HG03196 (cell line): ENCODE data around the gene TCF12.
"Not testable (repeated sequence)": the region's sequence is repeated elsewhere in the genome, so short reads cannot be mapped to it uniquely, and the experiment has no call there.

ENCODE experiments used
- ATAC-seq: cut with Tn5 transposase; IDR thresholded peaks from one replicate; pipeline ENCODE4 v1.9.1; 2021; ENCODE audit not compliant: unreplicated experiment

TCF12 gene

DNA sequence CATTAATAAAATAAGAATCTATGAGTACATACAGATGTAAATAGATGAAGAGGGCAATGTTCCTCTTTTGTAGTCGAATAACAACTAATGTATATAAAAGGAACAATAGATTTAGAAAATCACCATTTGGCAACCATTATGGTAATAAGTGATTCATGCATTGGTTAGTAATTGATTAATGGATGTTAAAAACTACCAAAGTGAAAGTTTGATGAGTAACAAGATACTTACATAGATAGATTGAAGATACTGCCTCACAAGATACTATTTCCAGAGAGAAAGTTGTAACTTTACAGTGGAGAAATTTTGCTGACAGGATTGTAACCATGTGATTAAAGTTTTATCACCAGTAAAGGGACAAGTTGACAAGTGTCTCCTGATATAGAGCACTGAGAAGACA is 55.0 kb downstream of the TCF12 start:
- no peak for ATAC-seq

DNA sequence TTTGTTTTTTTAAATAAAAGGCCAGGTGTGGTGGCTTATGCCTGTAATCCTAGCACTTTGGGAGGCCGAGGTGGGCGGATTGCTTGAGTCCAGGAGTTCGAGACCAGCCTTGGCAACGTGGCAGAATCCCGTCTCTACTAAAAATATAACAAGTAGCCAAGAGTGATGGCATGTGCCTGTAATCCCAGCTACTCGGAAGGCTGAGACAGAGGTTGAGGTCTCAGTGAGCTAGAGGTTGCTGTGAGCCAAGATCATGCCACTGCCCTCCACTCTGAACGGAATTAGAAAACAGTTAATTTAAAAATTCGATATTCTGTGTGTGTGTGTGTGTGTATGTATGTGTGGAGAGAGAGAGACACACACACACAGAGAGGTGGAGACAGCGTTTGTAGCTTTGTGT is 58.8 kb downstream of the TCF12 start:
- ATAC-seq, result no peak

DNA sequence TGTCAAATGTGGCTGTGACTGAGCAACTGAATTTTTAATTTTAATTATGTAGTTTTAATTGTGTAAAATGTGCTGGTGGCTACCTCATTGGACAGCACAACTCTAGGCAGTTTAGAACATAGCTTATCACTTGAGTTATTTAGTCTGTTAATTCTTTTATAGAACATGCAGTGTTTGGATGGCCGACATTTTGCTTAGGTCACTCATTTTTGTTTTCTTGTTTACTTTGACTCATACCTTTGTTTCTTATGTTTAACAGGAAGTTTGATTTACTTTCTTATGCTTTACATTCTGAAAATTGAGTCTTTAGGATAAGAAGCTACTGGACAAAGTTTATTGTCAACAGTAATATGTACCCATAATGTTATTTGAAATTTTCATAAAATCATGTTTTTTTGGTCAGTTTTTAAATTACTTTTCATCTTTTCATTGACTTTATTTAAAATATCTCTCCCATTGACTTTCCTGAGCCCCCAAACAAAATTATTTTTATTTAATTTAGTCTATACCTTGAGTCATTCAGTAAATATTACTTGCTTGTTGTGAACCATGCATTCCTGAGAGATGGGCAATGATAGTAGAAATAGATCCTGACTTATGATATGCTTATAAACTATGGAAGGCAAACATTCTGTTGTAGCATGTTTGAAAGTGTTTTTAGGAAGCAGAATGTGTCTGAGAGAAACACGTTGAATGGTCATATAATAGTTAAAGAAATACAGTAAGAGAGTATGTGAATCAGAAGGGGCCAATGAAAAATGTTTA is 60.6 kb downstream of the TCF12 start:
- no peak for ATAC-seq

DNA sequence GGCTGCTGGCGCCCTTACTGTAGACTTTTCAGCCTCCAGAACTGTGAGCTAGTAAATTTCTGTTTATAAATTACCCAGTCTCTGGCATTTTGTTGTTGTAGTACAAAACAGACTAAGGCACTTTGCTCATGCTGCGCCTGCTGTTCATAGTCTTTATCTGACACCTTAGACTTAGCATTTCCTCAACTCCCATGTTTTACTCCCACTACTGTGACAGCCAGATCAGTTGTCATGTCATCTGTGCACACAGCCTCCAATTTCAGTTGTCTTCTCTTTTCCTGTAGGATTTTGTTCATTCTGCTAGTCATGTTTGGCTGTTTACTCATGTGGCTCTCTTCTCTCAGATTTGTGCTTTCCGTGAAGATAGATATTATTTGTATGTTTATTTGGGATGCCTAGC is 62.0 kb downstream of the TCF12 start:
- no peak for ATAC-seq

DNA sequence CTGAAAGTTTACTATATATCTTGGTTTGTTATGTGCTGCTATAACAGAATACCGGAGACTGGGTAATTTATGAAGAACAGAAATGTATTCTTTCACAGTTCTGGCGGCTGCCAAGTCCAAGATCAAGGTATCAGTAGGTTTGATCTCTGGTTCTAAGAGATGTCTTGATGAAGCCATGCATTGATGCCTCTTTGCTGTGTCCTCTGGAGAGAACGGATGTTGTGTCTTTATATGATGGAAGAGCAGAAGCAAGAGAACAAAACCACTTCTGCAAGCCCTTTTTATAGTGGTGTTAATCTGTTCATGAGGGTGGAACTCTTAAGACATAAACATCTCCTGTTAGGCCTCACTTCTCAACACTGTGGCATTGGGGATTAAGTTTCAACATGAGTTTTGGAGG is 62.7 kb downstream of the TCF12 start:
- ATAC-seq, result no peak

DNA sequence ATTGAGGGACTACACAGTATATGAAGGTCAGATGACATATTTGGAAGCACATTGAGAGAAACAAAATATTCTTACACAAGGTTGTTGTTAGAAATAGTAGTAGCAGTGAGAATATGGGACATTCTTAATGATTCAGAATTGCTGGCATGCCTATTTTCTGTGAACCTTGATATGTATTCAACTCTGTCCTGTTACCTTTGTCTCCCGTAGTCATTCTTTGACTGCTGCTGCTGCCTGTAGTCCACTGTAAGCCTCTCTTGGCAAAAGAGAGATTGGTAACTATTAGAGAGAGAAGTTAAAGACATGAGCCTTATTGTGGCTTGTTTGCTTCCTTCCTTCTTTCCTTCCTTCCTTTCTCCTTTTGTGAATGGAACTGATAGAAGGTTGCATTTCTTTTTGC is 64.5 kb downstream of the TCF12 start:
- no peak for ATAC-seq

DNA sequence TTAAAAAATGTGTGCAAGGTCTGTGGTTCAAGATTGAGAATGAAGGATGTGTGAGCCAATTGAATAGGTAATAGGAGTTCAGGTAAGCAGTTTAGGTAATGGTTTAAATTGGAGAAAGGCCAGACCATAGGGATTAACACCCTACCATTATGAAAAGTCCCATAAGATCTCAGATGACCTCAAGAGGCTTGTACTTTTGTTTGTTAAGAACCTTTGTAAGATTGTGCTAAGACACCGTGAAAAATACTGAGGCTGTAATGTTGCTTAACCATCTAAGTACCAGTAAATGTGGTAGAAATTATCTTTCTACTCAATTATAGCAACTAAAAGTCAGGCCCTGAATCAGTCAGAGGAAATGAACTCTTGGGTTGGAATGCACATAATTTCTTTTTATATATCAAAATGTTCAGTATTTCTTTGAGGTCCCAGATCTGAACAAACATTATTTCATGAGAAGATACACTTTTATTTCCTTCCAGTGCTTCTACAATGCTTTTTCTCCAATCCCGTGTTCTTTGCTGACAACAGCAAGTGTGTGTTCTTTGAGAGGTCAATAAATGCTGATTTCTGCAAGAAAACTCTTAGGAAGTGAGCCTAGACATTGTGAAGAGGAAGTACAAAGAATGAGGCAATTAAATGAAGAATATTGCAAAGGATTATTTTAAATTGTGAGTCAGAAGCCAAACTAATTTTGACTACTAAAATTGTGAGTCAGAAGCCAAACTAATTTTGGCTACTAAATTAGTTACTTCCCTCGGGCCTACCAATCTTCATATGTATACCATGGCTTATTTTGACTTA is 66.4 kb downstream of the TCF12 start:
- ATAC-seq, result no peak

DNA sequence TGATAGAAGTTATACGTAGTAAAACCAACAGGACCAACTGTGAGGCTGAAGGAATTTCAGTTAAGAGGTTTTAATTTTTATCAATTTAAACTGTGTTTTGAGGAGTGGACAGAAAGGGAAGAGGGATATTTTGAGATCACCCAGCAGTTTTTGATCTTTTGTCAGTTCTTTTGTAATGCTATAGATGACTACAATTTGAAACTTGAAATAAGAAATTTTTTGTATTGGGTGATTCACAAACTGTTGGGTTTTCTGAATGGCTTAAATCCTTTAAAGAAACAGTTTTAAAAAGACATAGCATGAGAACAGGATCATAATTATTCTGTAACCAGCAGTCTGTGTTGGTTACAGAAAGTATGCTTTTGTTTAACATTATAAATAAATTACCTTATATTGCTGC is 67.4 kb downstream of the TCF12 start:
- no peak for ATAC-seq

DNA sequence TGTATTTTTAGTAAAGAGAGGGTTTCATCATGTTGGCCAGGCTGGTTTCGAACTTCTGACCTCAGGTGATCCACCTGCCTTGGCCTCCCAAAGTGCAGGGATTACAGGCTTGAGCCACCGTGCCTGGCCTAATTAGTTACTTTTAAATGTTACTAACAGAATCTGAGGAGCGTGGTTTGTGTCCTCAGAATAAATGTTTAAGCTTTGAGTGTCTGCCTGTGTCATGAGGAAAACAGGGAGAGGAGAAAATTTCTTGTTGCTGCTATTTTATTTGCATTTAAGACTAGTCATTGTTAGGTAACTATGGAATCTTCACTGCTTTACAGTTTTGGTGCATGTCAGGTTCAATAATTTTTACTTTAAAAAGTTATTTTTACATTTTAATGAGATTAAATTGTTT is 68.8 kb downstream of the TCF12 start:
- ATAC-seq, result no peak

DNA sequence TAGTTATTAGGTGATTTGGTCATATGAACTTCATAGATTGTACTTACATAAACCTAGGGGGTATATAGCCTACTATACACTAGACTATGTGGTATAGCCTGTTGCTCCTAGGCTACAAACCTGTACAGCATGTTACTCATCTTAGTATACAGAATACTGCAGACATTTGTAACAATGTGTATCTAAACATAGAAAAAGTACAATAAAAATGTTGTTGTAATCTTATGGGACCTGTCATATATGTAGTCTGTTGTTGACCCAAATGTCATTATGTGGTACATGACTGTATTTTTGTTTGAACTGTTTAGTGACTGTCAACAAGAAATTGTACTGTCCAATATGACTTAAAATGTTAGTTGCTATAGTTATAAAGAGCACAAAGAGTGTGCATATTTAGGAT is 69.8 kb downstream of the TCF12 start:
- ATAC-seq, result no peak

DNA sequence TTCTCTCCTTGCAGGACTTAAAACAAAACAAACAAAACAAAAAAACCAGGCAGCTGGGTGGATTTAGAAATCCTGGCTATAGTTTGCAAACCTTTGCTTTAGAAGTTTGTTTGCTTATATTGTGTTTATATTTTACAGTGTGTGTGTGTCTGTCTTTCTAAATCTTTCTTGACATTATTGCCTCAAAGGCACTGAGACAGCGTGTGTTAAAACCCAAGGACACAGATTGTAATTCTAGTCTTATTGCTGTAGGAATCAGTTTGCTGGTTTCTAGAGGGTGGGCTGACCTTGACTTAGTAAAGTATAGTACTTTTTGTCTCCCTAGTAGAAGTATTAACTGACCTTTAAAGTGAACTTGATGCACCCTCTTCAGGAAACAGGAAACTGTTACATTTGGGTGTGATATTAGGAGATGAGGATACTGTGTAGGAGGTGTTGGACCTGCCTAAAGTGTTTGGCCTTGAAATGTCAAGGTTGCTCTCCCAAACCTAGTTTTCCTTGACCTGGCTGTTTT is 71.0 kb downstream of the TCF12 start:
- ATAC-seq, result no peak

DNA sequence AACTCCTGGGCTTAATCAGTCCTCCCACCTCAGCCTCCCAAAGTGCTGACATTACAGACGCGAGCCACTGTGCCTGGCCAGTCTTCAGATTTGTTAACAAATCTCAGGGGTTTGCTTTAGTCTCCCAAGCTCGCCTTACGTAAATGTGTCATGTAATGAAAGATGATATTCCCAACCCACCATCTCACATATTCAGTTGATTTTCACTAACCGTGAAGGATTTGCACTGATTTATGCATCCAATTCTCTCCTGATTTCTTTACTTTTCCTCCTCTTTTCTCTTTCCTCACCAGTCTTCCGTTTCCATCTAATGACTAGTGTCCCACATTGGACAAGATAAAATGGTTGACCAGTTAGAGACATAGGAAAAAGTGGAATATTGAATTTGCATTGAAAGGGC is 72.6 kb downstream of the TCF12 start:
- ATAC-seq, result no peak

DNA sequence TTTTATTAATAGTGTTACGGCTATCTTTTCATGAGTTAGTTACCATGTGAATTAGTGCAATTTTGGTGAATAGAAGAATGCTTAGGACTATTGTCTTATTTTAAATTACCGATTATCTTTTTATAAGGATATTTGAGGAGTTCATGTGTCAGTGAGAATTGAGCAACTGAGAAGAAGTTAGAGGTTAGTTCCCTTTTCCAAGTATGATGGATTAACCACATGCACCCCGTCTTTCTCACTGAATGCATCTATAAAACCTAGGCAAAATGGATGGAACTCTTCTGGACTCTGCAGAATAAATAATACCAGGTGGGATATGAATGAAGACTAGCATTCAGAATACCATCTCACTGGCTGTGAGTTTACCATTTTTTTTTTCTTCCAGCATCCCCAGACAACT is 74.3 kb downstream of the TCF12 start:
- no peak for ATAC-seq

DNA sequence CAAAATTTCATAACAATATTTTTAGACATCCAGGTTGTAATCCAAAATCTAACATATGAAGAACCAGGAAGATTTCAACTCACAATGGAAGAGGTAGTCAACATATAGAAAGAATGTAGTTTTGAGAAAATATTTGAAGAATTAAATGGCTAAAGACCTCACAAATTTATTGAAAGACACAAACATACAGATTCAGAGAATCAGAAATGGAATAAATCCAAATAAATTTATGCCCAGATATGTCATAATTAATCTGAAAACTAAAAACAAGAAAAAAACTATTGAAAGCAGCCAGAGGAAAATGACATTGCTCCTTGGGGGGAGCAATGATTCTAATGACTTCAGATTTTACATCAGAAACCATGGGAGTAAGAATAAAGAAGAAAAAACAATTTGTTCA is 75.8 kb downstream of the TCF12 start:
- no peak for ATAC-seq

DNA sequence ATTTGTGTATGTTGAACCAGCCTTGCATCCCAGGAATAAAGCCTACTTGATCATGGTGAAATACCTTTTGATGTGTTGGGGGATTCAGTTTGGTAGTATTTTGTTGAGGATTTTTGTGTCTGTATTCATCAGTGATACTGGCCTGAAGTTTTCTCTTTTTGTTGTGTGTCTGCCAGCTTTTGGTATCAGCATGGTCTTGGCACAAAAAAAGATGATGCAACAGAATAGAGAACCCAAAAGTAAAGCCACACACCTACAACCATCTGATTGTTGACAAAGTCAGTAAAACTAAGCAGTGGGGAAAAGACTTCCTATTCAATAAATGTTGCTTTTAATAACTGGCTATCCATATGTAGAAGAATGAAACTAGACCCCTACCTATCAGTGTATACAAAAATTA is 77.6 kb downstream of the TCF12 start:
- no peak for ATAC-seq

DNA sequence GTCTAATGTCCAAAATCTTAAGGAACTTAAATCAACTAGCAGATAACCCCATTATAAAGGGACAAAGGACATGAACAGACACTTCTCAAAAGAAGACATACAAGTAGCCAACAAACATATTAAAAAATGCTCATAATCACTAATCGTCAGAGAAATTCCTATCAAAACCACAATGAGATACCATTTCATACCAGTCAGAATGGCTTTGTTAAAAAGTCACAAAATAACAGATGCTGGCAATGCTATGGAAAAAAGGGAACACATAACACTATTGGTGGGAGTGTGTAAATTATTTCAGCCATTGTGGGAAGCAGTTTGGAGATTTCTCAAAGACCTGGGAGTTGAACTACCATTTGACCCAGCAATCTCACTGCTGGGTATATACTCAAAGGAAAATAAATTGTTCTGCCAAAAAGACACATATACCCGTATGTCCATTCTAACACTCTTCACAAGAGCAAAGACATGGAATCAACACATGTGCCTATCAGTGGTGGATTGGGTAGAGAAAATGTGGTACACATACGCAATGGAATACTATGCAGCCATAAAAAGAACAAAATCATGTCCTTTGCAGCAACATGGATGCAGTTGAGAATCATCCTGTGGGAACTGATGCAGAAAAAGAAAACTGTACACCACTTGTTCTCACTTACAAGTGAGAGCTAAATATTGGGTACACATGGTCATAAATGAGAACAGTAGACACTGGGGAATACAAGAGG is 78.5 kb downstream of the TCF12 start:
- ATAC-seq, result no peak

DNA sequence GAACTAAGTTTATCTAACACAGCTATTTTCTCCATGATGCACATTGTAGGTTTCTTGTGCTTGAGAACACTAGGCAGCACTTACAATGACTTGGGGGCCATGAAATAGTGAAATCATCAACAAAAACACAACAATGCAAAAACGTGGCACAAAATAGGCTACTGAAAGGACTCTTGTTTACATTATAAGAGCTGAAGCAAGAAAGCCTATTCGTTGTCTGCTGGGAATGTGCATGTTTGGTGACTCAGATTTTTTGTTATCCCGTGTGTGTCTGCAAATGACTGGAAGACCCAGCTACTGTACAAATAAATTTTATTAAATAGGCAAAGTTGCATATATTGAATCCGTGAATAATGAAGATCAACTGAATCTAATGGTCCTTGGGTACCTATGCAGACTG is 85.0 kb downstream of the TCF12 start:
- no peak for ATAC-seq

DNA sequence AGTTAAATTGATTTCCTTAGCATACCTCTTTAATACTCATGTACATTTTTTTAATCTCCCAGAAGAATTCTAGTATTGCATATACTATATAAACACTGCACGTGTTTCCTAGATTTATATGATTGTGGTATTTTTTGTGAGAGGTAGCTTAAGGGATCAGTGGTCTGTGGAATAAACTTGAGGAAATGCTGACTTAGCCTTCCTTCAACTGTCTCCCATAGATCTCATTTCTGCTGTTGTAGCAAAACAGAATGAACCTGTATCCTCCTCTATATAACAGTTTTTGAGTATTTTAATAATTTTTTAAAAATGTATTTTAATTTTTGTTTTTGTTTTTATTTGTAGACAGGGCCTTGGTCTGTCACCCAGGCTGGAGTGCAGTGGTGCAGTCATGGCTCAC is 86.8 kb downstream of the TCF12 start:
- no peak for ATAC-seq

DNA sequence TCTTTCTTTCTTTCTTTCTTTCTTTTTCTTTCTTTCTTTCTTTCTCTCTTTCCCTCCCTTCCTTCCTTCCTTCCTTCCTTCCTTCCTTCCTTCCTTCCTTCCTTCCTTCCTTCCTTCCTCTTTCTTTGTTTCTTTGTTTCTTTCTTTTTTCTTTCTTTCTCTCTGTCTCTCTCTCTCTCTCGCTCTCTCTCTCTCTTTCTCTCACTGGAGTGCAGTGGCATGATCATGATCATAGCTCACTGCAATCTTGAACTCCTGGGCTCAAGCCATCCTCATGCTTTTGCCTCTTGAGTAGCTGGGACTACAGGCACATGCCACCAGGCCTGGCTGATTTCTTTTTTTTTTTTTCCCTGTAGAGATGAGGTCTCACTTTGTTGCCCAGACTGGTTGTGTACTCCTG is 89.4 kb downstream of the TCF12 start:
- not testable (repeated sequence) for ATAC-seq

DNA sequence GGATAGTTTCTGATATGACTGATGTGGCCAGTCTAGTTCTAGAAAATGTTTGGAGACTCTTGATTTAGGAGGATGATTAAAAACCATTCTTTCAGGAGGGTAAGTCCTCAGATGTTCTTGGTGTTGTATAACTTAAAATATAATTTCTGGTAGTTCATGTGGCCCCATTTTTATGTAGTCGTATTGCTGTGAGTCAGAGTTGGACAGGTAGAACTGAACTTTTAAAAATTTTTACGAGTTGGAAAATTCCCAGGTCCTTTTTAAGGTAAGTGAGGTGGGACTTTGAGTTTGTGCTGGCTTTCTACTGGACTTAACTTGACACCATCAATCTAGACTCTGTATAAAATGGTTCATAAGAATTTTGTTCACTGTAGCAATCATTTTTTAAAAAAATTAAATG is 92.3 kb downstream of the TCF12 start:
- ATAC-seq, result no peak

DNA sequence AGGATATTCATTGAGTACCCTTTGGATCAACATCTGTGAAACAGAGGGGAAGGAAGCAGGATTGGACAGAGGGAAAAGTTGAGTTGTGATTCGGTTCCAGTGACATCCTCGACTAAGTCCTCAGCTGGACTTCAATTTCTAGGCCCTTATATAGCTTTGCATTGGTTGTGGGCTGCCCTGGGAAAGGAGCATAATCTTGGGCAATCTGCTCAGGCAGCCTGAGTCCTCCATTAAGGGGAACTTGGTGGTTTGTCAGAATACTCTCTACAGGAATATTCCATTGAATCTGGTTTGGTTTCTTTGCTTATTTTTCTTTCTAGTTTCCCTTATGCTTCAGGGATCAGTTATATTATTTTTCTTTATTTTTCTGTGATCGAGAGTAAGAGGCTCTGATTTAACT is 94.1 kb downstream of the TCF12 start:
- no peak for ATAC-seq

DNA sequence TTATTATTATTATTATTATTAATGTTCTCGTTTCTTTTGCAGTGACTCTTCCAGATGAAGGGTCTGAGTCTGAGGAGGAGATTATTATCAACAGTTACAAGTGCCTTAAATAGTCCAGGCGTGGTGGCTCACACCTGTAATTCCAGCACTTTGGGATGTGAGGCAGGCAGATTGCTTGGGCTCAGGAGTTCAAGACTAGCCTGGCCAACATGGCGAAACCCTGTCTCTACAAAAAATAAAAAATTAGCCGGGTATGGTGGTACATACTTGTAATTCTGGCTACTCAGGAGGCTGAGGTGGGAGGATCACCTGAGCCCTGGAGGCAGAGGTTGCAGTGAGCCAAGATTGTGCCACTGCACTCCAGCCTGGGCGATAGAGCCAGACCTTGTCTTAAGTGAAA is 96.5 kb downstream of the TCF12 start:
- ATAC-seq, result not testable (repeated sequence)
